T-helper 17 cell (primary cell): ENCODE results near the gene ALDH4A1. TPM values are rescaled to one million over a fixed set of nuclear protein-coding genes. Genes with fewer than 3 reads are reported as not detected.

Experiments
- ATAC-seq: fragments of 150-1000 bp; cut with Tn5 transposase; 2 replicates; pipeline ENCODE4 v1.10.0; 2021; ENCODE audit warnings: mild to moderate bottlenecking, moderate library complexity
- DNase-seq, 3 donors: peaks; one replicate each; pipeline versions ENCODE4 v3.0.0 to v3.0.0-alpha.2; 2020 to 2021
- H3K9me3 ChIP-seq: one replicate; pipeline ENCODE4 v1.7.0; 2013; ENCODE audit warnings: low read length, mild to moderate bottlenecking; ENCODE audit not compliant: control insufficient read depth, poor library complexity, severe bottlenecking
- H3K27ac Mint-ChIP-seq: one replicate; pipeline ENCODE4 v1.8.0; 2022; ENCODE audit warnings: mild to moderate bottlenecking, moderate library complexity, mixed read lengths
- H3K27me3 Mint-ChIP-seq: one replicate; pipeline ENCODE4 v1.8.0; 2022; ENCODE audit warnings: mixed read lengths
- H3K36me3 Mint-ChIP-seq: one replicate; pipeline ENCODE4 v1.8.0; 2022; ENCODE audit warnings: low read depth, mixed read lengths
- H3K4me1 Mint-ChIP-seq: one replicate; pipeline ENCODE4 v1.8.0; 2022; ENCODE audit warnings: mild to moderate bottlenecking, mixed read lengths
- H3K4me3 Mint-ChIP-seq: one replicate; pipeline ENCODE4 v1.8.0; 2022; ENCODE audit warnings: mild to moderate bottlenecking, moderate library complexity, mixed read lengths
- total RNA-seq, 4 donors: library from RNA in 2 of 4; stranded (reverse) in 2 of 4; gene quantifications; one replicate each; pipeline ENCODE4 v1.2.3 and lab custom pipeline; 2022 to 2026

ALDH4A1 gene
- total RNA-seq, 2 donors from 2014 or later = 1.1 to 1.2 TPM

DNA sequence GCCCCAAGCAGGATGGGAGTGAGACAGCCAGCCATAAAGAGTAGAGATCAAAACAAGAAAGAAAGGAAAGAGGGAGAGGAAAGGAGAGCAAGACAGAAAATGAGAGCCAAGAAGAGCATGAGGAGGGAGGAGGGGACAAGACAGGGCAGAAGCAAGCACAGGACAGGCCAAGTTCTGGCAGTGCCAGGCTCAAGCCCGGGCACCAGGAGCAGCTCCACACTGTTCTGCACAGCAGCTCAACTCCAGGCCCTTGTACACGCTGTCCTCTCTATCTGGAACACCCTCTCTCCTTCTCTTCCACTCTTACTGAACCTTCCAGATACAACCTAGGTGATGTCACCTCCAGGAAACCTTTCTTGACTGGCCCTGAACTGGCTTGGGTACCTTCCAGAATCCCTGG lies 42.5 kb upstream of the ALDH4A1 start:
- Mint-ChIP-seq H3K4me1 (peaks cover 81% of the 10 kb centered on the region), H3K27me3 (no peaks in the 10 kb centered on the region)

DNA sequence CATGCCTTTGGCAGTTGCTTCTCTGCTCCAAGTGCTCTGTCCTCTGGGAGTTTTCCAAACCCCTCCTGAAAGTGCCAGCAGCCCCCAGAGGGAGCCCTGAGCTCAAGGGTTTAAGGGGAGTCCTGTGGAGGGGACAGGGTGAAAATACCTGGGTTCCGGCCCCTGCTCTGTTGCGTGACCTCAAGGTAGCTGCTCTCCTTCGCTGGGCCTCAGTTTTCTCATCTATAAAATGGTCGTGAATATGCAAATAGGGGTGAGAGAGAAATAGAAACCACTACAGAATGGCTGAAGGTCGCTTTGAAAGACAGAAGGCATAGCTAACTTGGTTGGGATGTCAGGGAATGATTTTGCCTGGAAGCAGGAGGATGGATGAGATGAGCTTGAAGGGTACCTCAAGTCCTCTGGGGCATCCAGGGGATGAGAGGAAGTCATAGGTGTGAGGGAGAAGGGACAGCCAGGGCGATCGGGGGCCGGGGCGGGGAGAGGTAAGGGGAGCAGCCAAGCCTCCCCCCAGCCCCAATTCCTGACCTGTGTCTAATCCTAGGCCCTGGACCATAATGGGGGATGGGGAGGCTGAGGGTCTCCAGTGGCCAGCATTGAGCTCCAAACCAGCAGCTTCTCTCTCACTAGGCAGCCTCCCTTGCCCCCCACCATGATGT lies 41.7 kb upstream of the ALDH4A1 start:
- H3K9me3 ChIP-seq = no peaks in the 10 kb centered on the region
- ATAC-seq (no peak), DNase-seq (no peak)
- H3K4me1 Mint-ChIP-seq = peaks cover 78% of the 10 kb centered on the region
- H3K36me3 Mint-ChIP-seq = no peaks in the 10 kb centered on the region
- H3K27me3 Mint-ChIP-seq = no peaks in the 10 kb centered on the region
- peak overlapping the region; percentile 100 for H3K27ac Mint-ChIP-seq
- peak overlapping the region; percentile 84 for H3K4me3 Mint-ChIP-seq

More for the DNA sequence above, 42.5 kb upstream of the ALDH4A1 start:
- H3K9me3 ChIP-seq = no peaks in the 10 kb centered on the region
- H3K36me3 Mint-ChIP-seq = no peaks in the 10 kb centered on the region
- peak overlapping the region; percentile 84 for H3K4me3 Mint-ChIP-seq
- ATAC-seq = no peak
- peak overlapping the region; percentile 100 for H3K27ac Mint-ChIP-seq
- DNase-seq = no peak

DNA sequence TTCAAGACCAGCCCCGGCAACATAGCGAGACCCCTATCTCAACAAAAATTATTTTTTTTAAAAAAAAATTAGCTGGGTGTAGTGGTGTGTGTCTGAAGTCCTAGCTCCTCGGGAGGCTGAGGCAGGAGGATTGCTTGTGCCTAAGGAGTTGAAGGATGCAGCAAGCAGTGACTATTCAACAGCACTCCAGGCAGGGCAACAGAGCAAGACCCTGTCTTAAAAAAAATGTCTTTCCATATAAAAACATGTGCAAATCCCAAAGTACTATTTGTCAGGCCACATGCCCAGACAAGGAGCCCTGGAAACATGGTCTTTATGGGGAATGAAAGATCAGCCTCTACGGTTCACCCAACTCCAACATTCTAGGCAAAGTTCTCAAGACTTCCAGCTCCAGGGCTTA lies 40.8 kb upstream of the ALDH4A1 start:
- Mint-ChIP-seq H3K27me3 (no peaks in the 10 kb centered on the region), H3K36me3 (no peaks in the 10 kb centered on the region), H3K27ac (peak overlapping the region; percentile 100), H3K4me3 (no peak overlapping the region), H3K4me1 (peaks cover 74% of the 10 kb centered on the region)
- no peak for ATAC-seq
- DNase-seq = no peak
- H3K9me3 ChIP-seq = no peaks in the 10 kb centered on the region

GRCh38 chr1:18942340-18942739 lies 40.0 kb upstream of the ALDH4A1 start:
- peak overlapping the region; percentile 85 for H3K27ac Mint-ChIP-seq
- no peak overlapping the region for H3K4me3 Mint-ChIP-seq
- peaks cover 70% of the 10 kb centered on the region for H3K4me1 Mint-ChIP-seq
- H3K9me3 ChIP-seq = no peaks in the 10 kb centered on the region
- no peaks in the 10 kb centered on the region for H3K27me3 Mint-ChIP-seq
- no peak for ATAC-seq
- H3K36me3 Mint-ChIP-seq = no peaks in the 10 kb centered on the region
- no peak for DNase-seq

DNA sequence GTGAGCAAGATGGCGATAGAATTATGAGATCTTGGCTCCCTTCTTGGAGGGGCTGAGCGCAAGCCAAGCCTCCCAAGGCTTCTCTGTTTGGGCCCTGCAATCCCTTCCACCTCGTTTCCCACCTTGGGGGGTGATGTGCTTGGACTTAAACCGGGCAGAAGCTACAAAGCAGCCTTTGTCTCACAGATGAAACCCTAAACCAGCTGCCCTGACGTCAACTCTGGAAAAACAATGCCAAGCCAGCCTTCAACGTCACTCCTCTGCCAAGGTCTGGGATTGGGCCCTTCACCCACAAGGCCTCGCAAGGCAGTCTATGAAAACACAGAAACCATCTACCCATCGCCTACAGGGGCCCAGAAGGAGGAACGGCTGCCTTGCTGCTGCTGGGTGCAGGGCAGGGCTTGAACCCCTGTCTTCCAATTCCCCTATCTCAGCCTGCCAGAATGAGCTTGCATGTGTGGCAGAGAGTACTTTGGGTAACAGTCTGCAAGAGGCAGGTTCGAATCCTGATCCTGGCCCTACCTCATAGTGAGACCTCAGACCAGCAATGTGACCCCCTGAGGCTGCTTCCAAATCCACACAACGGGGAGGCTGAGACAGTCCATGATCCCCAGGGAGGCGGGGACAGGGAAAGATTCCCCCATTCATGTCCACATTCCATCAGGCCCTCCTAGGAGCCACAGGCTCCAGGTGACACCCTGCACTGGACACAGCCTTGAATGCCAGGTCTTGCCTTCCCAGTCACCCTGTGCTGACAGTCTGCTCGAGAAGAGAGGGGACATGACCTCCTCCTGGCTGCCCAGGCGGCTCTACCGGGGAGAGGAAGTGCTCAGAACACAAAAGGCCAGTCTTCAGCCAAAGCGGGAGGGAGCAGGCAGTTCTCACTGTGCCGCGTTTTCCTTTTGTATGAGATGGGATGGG lies 39.1 kb upstream of the ALDH4A1 start:
- Mint-ChIP-seq H3K27me3 (no peaks in the 10 kb centered on the region), H3K4me3 (peak overlapping the region; percentile 62), H3K27ac (peak overlapping the region; percentile 85), H3K36me3 (no peaks in the 10 kb centered on the region), H3K4me1 (peaks cover 71% of the 10 kb centered on the region)
- no peak for ATAC-seq
- DNase-seq = no peak
- no peaks in the 10 kb centered on the region for H3K9me3 ChIP-seq

- no peaks in the 10 kb centered on the region for H3K36me3 Mint-ChIP-seq
- peaks cover 70% of the 10 kb centered on the region for H3K4me1 Mint-ChIP-seq
- ATAC-seq (no peak), DNase-seq (no peak)
- peak overlapping the region; percentile 62 for H3K4me3 Mint-ChIP-seq
- no peaks in the 10 kb centered on the region for H3K9me3 ChIP-seq
- no peaks in the 10 kb centered on the region for H3K27me3 Mint-ChIP-seq
- peak overlapping the region; percentile 85 for H3K27ac Mint-ChIP-seq
Observed at GRCh38 chr1:18940303-18941020, 38.1 kb upstream of the ALDH4A1 start.

DNA sequence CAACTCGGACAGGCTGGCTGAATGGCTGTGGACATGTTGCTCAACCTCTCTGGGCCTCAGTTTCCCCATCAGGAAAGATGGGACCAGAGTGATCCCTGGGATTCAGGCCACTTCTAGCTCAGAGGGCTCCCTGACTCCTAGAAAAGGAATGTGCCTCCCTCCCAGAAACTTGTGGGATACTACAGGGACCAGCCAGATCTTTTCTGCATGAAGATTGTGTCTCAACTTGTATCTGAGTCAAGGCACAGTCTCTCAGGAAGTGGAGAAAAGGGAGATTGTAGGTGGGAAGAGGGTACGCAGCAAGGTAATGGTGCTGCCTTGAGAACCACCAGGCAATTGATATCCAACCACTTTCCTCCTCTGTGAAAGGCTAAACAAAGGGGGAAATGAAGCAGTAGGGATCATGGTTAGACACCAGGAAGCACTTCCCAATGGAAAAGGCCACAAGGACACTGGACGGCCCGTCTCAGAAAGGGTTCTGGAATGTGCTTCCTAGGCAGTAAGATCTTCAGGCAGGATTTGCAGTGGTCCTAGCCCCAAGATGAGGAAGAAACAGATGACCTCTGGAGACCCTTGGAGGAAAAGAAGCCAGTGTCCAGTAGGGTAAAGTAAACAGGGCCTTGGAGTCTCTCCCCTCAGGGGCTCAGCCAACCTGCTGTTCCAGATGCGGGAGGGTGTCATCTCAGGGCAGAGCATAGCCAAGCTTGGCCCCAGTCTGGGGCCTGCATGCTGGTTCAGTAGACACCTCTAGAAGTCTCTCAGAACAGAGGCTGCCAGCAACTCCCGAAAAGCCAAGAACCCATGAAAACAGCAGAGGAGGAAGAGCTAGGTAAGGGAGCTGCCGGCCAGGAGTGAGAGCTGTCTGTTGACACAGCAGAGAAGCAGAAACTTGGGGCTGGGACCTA lies 37.3 kb upstream of the ALDH4A1 start:
- H3K4me1 Mint-ChIP-seq = peaks cover 70% of the 10 kb centered on the region
- no peaks in the 10 kb centered on the region for H3K27me3 Mint-ChIP-seq
- H3K4me3 Mint-ChIP-seq = peak overlapping the region; percentile 15
- DNase-seq = no peak
- no peaks in the 10 kb centered on the region for H3K9me3 ChIP-seq
- peak overlapping the region; percentile 32 for H3K27ac Mint-ChIP-seq
- no peaks in the 10 kb centered on the region for H3K36me3 Mint-ChIP-seq
- no peak for ATAC-seq

DNA sequence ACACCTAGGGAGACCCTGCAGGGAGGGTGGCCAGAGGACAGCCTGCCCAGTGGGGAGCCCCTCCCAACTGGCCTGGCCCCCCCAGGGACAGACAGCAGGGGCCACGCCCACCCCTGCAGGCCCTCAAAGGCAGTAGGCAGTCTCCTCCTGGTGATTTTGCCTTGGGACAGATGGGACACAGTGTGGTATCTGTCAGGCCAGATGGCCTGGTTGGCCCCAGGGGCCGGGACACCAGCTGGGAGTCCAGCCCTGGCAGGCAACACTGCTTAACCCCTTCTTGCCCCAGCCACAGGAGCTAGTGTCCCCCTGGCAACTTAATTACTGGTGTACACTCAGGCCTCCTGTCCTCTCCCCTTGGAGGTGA lies 36.3 kb upstream of the ALDH4A1 start:
- Mint-ChIP-seq H3K27me3 (no peaks in the 10 kb centered on the region), H3K27ac (no peak overlapping the region), H3K4me3 (no peak overlapping the region), H3K36me3 (no peaks in the 10 kb centered on the region), H3K4me1 (peaks cover 68% of the 10 kb centered on the region)
- ATAC-seq (no peak), DNase-seq (no peak)
- H3K9me3 ChIP-seq = no peaks in the 10 kb centered on the region

DNA sequence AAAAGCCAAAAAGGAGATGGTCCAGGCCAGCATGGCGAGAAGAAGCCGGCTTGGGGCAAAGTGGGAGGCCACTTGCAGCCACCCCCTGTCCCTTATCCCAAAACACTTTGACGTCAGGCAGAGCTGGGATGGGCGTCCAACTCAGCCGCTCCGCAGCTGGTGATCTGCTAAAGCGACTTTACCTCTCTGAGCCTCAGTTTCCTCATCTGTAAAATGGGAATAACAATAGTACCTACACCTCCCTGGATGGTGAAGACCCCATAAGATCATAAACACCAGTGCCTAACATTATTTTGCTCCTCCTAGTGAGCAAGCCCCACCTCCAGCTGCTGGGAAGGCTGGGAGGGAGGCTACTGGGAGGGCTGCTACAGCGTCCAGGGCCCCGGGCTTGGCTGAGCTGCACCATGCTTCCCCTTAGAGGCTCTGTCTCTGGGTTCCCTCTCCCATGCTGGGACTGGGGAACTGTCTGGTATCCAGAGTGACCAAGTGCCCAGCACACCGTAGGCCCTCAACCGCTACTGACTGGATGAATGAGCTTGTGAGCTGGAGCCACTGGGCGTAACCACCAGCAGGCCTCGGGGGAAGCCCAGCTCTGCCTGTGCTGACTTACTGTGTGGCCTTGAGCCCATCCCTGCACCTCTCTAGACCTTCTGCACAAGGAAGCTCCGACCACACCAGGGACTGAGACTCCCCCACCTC lies 35.8 kb upstream of the ALDH4A1 start:
- no peaks in the 10 kb centered on the region for H3K9me3 ChIP-seq
- DNase-seq = no peak
- peak; percentile 5 for ATAC-seq
- H3K4me3 Mint-ChIP-seq = no peak overlapping the region
- no peaks in the 10 kb centered on the region for H3K36me3 Mint-ChIP-seq
- H3K4me1 Mint-ChIP-seq = peaks cover 64% of the 10 kb centered on the region
- H3K27ac Mint-ChIP-seq = peak overlapping the region; percentile 88
- no peaks in the 10 kb centered on the region for H3K27me3 Mint-ChIP-seq

DNA sequence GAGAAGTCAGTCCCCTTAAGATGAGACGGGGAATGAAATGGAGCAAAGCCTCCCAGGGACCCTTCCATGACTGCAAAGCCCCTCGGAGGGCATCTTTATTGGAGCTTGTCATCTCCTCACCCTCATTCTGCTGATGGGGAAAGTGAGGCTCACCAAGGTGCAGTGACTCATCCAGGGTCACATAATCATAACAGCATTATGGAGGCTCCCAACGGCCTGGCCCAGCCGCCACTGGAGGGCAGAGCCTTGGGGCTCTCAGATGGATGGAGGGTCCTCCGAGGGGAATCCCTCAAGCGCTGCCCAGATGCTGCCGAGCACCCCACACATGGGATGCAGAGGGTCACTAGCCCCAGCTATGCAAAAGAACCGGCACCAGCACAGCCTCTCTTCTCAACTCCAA lies 35.2 kb upstream of the ALDH4A1 start:
- Mint-ChIP-seq H3K4me1 (peaks cover 69% of the 10 kb centered on the region), H3K27me3 (no peaks in the 10 kb centered on the region), H3K4me3 (no peak overlapping the region), H3K36me3 (no peaks in the 10 kb centered on the region), H3K27ac (peak overlapping the region; percentile 88)
- no peak for ATAC-seq
- no peak for DNase-seq
- no peaks in the 10 kb centered on the region for H3K9me3 ChIP-seq

- no peak for DNase-seq
Observed at GRCh38 chr1:18936814-18937481, 34.6 kb upstream of the ALDH4A1 start.

GRCh38 chr1:18936471-18936813 lies 34.1 kb upstream of the ALDH4A1 start:
- Mint-ChIP-seq H3K27me3 (no peaks in the 10 kb centered on the region), H3K27ac (peak overlapping the region; percentile 88), H3K36me3 (no peaks in the 10 kb centered on the region), H3K4me1 (peaks cover 70% of the 10 kb centered on the region), H3K4me3 (peak overlapping the region; percentile 66)
- H3K9me3 ChIP-seq = no peaks in the 10 kb centered on the region
- ATAC-seq (no peak), DNase-seq (no peak)

More at GRCh38 chr1:18936814-18937481, 34.6 kb upstream of the ALDH4A1 start:
- no peaks in the 10 kb centered on the region for H3K27me3 Mint-ChIP-seq
- H3K36me3 Mint-ChIP-seq = no peaks in the 10 kb centered on the region
- no peak for ATAC-seq
- peaks cover 70% of the 10 kb centered on the region for H3K4me1 Mint-ChIP-seq
- peak overlapping the region; percentile 88 for H3K27ac Mint-ChIP-seq
- no peaks in the 10 kb centered on the region for H3K9me3 ChIP-seq
- H3K4me3 Mint-ChIP-seq = peak overlapping the region; percentile 66
